ENCODE measurements around the gene ADGRG3. TPM values are rescaled to one million over a fixed set of nuclear protein-coding genes. Genes with fewer than 3 reads are reported as not detected.
"Not testable (repeated sequence)": the region's sequence is repeated elsewhere in the genome, so short reads cannot be mapped to it uniquely, and the experiment has no call there.

ADGRG3 gene
- total and polyA plus RNA-seq, 4 donors: 1.8 to 66.2 (median 9.4) TPM

DNA sequence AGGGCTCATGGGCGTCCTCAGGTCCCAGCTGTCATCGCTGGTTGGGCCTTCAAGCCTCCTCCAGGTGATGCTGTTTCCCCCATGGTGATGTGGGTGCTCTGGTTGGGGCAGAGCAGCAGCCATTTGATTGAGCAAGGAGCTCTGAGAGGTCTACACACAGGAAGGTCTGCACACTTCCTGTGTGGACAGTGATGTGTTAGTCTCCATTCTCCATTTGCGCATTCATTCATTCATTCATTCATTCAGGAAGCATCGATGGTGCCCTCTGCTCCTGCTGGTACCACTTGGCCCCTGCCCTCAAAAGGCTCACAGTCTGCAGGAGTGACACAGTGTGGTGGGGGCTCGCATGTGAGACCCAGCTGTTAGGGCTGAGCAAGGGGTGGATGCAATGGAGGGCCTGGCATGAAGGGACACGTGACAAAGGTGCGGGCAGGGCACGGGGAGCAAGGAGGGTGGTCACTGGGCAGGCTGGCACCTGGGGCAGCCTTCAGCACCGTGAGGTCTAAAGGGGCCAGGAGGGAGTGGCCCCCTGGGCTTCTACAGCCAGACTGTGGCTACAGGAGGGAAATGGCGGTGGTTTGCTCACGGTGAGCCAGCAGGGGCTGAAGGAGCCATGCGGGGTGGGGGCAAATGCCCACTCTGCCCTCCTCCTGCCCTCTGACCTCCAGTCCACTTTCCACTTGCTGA is 1.5 kb downstream of the ADGRG3 start:
- WGBS, 2 donors: 59 to 83% methylated on average over 12 of the region's 12 CpGs
- Histone ChIP-seq H3K36me3 (ENCODE audit: control insufficient read depth in 4 of 4, insufficient read depth in 4 of 4, low read length in 4 of 4) (peaks cover 0 to 2% (median 0%) of the 10 kb centered on the region in 4 donors), H3K4me3 (no peak overlapping the region), H3K27ac (ENCODE audit: low read depth in 1 of 2, low read length in 1 of 2) (no peak overlapping the region), H3K9ac (ENCODE audit: insufficient read depth in 1 of 2, low read length in 2 of 2) (no peak overlapping the region), H3K27me3 (ENCODE audit: control insufficient read depth in 3 of 3, insufficient read depth in 3 of 3, low read length in 2 of 3) (peaks cover 0 to 2% (median 0%) of the 10 kb centered on the region in 3 donors), H3K4me1 (ENCODE audit: control insufficient read depth in 5 of 5, insufficient read depth in 5 of 5, low read length in 5 of 5) (no peaks in the 10 kb centered on the region), H3K9me3 (ENCODE audit: control insufficient read depth in 4 of 4, insufficient read depth in 3 of 4, low read length in 3 of 4) (no peaks in the 10 kb centered on the region)
- DNase-seq: no peak
- TF ChIP-seq, protein P1, sequence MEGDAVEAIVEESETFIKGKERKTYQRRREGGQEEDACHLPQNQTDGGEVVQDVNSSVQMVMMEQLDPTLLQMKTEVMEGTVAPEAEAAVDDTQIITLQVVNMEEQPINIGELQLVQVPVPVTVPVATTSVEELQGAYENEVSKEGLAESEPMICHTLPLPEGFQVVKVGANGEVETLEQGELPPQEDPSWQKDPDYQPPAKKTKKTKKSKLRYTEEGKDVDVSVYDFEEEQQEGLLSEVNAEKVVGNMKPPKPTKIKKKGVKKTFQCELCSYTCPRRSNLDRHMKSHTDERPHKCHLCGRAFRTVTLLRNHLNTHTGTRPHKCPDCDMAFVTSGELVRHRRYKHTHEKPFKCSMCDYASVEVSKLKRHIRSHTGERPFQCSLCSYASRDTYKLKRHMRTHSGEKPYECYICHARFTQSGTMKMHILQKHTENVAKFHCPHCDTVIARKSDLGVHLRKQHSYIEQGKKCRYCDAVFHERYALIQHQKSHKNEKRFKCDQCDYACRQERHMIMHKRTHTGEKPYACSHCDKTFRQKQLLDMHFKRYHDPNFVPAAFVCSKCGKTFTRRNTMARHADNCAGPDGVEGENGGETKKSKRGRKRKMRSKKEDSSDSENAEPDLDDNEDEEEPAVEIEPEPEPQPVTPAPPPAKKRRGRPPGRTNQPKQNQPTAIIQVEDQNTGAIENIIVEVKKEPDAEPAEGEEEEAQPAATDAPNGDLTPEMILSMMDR (IDR thresholded peaks at IDR 0.05; ENCODE audit: control extremely low read depth, extremely low read depth): no peak
- ATAC-seq (ENCODE audit: insufficient read depth, low FRiP score): peak; percentile 16

DNA sequence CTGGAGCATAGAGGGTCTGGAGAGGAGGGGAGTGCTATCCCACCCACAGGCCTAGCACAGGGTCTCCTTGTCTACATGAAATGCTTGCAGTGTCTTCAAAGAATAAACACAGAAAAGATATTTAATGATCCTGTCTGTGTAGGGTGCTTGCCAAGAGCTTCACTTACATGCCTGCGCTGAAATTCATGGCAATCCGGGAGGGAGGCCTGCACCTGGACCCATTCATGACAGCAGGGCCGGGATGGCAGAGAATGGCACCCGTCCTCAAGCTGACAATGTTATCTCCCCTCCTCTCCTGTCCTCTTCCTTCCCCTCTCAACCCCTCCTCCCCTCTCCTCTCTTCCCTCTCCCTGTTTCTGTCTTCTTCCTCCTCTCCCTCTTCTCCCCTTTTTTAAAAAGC is 2.1 kb downstream of the ADGRG3 start:
- H3K9ac ChIP-seq (ENCODE audit: insufficient read depth in 1 of 2, low read length in 2 of 2): no peak overlapping the region
- DNase-seq: no peak
- 44 to 45% methylated on average over 4 of the region's 4 CpGs for WGBS, 2 donors
- peaks cover 0 to 2% (median 0%) of the 10 kb centered on the region in 4 donors for H3K36me3 ChIP-seq (ENCODE audit: control insufficient read depth in 4 of 4, insufficient read depth in 4 of 4, low read length in 4 of 4)
- H3K4me3 ChIP-seq: no peak overlapping the region
- peaks cover 0 to 2% (median 0%) of the 10 kb centered on the region in 3 donors for H3K27me3 ChIP-seq (ENCODE audit: control insufficient read depth in 3 of 3, insufficient read depth in 3 of 3, low read length in 2 of 3)
- no peaks in the 10 kb centered on the region for H3K4me1 ChIP-seq (ENCODE audit: control insufficient read depth in 5 of 5, insufficient read depth in 5 of 5, low read length in 5 of 5)
- ATAC-seq (ENCODE audit: insufficient read depth, low FRiP score): no peak
- no peak overlapping the region for H3K27ac ChIP-seq (ENCODE audit: low read depth in 1 of 2, low read length in 1 of 2)
- TF ChIP-seq, protein P1 (IDR thresholded peaks at IDR 0.05; ENCODE audit: control extremely low read depth, extremely low read depth): no peak
- H3K9me3 ChIP-seq (ENCODE audit: control insufficient read depth in 4 of 4, insufficient read depth in 3 of 4, low read length in 3 of 4): no peaks in the 10 kb centered on the region

DNA sequence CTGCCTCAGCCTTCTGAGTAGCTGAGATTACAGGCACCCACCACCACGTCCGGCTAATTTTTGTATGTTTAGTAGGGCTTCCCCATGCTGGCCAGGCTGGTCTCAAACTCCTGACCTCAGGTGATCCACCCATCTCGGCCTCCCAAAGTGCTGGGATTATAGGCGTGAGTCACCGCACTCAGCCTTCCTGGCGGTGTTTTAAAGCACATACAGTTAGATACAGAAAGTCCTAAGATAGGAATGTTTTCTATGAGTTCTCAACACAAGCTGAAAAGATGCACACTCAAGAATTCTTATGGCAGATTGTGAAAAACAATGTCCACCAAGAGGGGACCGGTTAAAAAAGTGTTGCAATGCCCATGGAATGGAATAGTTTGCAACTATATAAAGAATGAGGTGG is 3.3 kb downstream of the ADGRG3 start:
- not testable (repeated sequence) for DNase-seq; H3K4me3 ChIP-seq; H3K27ac ChIP-seq (ENCODE audit: low read depth in 1 of 2, low read length in 1 of 2); H3K4me1 ChIP-seq (ENCODE audit: control insufficient read depth in 5 of 5, insufficient read depth in 5 of 5, low read length in 5 of 5); ATAC-seq (ENCODE audit: insufficient read depth, low FRiP score); H3K27me3 ChIP-seq (ENCODE audit: control insufficient read depth in 3 of 3, insufficient read depth in 3 of 3, low read length in 2 of 3); H3K9me3 ChIP-seq (ENCODE audit: control insufficient read depth in 4 of 4, insufficient read depth in 3 of 4, low read length in 3 of 4); H3K9ac ChIP-seq (ENCODE audit: insufficient read depth in 1 of 2, low read length in 2 of 2); H3K36me3 ChIP-seq (ENCODE audit: control insufficient read depth in 4 of 4, insufficient read depth in 4 of 4, low read length in 4 of 4)
- WGBS, 2 donors: 68 to 74% methylated on average over 7 of the region's 7 CpGs

DNA sequence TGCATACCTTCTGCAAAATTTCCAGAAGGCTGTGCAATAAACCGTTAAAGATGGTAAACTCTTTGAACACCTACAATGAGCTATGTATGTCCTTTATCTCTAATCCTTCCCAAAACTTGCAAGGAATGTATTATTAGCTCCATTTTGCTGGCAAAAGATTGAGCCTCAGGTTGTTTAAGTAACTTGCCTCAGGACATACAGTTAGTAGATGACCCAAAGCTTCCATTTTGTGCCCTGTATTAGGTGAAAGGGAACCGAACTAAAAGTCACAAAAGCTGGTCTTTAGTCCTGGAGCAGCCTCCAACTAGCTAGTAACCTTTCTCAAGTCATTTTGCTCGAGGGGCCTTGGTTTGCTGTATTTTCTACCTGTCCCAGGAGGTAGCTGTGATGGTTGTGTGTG is 4.3 kb downstream of the ADGRG3 start:
- Histone ChIP-seq H3K9ac (ENCODE audit: insufficient read depth in 1 of 2, low read length in 2 of 2) (no peak overlapping the region), H3K27ac (ENCODE audit: low read depth in 1 of 2, low read length in 1 of 2) (no peak overlapping the region), H3K36me3 (ENCODE audit: control insufficient read depth in 4 of 4, insufficient read depth in 4 of 4, low read length in 4 of 4) (no peaks in the 10 kb centered on the region), H3K4me1 (ENCODE audit: control insufficient read depth in 5 of 5, insufficient read depth in 5 of 5, low read length in 5 of 5) (no peaks in the 10 kb centered on the region), H3K9me3 (ENCODE audit: control insufficient read depth in 4 of 4, insufficient read depth in 3 of 4, low read length in 3 of 4) (no peaks in the 10 kb centered on the region), H3K27me3 (ENCODE audit: control insufficient read depth in 3 of 3, insufficient read depth in 3 of 3, low read length in 2 of 3) (peaks cover 0 to 2% (median 0%) of the 10 kb centered on the region in 3 donors), H3K4me3 (no peak overlapping the region)
- WGBS, 2 donors: 72 to 86% methylated on average over 3 of the region's 3 CpGs
- ATAC-seq (ENCODE audit: insufficient read depth, low FRiP score) (no peak), DNase-seq (no peak)
- TF ChIP-seq, protein P1 (IDR thresholded peaks at IDR 0.05; ENCODE audit: control extremely low read depth, extremely low read depth): no peak

All from lung (tissue), 12 donors.